Psoas muscle (tissue), 8 donors: Measurements from ENCODE around the gene ADISSP. TPM values are rescaled to one million over a fixed set of nuclear protein-coding genes. Genes with fewer than 3 reads are reported as not detected.
A peak's percentile ranks its signal among the peaks of the same experiment; 100 is the strongest.

Experiments used
- ATAC-seq, 4 donors: fragments of 200-7000 bp; cut with Tn5 transposase; one replicate each; pipeline ENCODE4 v1.9.1; 2020; ENCODE audit warnings: moderate library complexity in 3 of 4, mild to moderate bottlenecking in 2 of 4
- DNase-seq, 2 donors: peaks; one replicate each; pipeline ENCODE4 v3.0.0-alpha.2; 2020
- H3K27ac ChIP-seq: fragments of 200-600 bp; one replicate; pipeline ENCODE4 v1.8.0; 2022
- H3K27me3 ChIP-seq, 3 donors: fragments of 200-600 bp in 1 of 3; one replicate each; pipeline versions ENCODE4 v1.6.1 to v1.8.0; 2013 to 2022; ENCODE audit warnings: low read length in 2 of 3, mild to moderate bottlenecking in 2 of 3, moderate library complexity in 1 of 3; ENCODE audit not compliant: insufficient read depth in 3 of 3
- H3K36me3 ChIP-seq, 2 donors: fragments of 200-600 bp in 1 of 2; one replicate each; pipeline versions ENCODE4 v1.6.1 to v1.8.0; 2013 to 2022; ENCODE audit warnings: low read depth in 1 of 2, mild to moderate bottlenecking in 1 of 2, moderate library complexity in 1 of 2; ENCODE audit not compliant: insufficient read depth in 1 of 2
- H3K4me1 ChIP-seq: fragments of 200-600 bp; one replicate; pipeline ENCODE4 v1.8.0; 2022
- H3K4me3 ChIP-seq: fragments of 200-600 bp; one replicate; pipeline ENCODE4 v1.8.0; 2022; ENCODE audit warnings: mild to moderate bottlenecking
- H3K9me3 ChIP-seq: fragments of 200-600 bp; one replicate; pipeline ENCODE4 v1.8.0; 2022
- CTCF ChIP-seq: fragments of 200-600 bp; IDR thresholded peaks from one replicate; pipeline ENCODE4 v1.8.0; 2022; ENCODE audit warnings: antibody characterized with exemption
- WGBS, 3 donors: extraction: QIAGEN DNeasy Blood & Tissue Kit; methylation state at CpG; one replicate each; pipeline versions ENCODE4 v1.1.6 to v1.1.7; 2013; 5-methylcytosine and 5-hydroxymethylcytosine counted together
- intact Hi-C, 2 donors: fragments of 100-400 bp; cut with DNase I; formaldehyde crosslinking; loops; one replicate each; pipeline versions ENCODE4 v1.11.0 to v1.14.2; 2022
- polyA plus RNA-seq, 3 donors: library from polyadenylated mRNA; stranded (reverse); fragments of 200-250 nt; gene quantifications; one replicate each; pipeline ENCODE4 v1.2.3, GENCODE V29; 2013
- total RNA-seq, 4 donors: library from RNA; stranded (reverse); fragmentation: NEBNext Ultra II Directional in 2 of 4; extraction: Animal tissue kit (Norgen Biotek cat#: 25700) in 2 of 4; gene quantifications; one replicate each; pipeline versions ENCODE4 v1.2.1 to v1.2.4, GENCODE V29; 2021 to 2023
- donor health status: healthy with polysubstance abuse.
- donor health status: DM: no; HTN: no; CAD: no; lungs with moderate emphysema.
- donor health status: Bipolar disorder and iron deficiency.
- donor health status: healthy.
- donor health status: DM: yes; HTN: yes; CAD: no.
- donor health status: DM: no; HTN: no; CAD: no.
- donor health status: DM: no; HTN: no; CAD: no.
- donor health status: DM: yes; HTN: yes; CAD: no.

The ADISSP gene
- total and polyA plus RNA-seq, 7 donors: 10.7 to 24.7 (median 14.4) TPM

- H3K9me3 ChIP-seq: no peaks in the 10 kb centered on the region
- ATAC-seq: peak; percentile 42 to 68 (median 56)
- peak overlapping the region; percentile 84 for H3K27ac ChIP-seq
- H3K4me3 ChIP-seq: peak overlapping the region; percentile 85
- H3K36me3 ChIP-seq: no peaks in the 10 kb centered on the region
- 2% methylated on average over 47 to 51 of the region's 51 CpGs for WGBS, 3 donors
- H3K27me3 ChIP-seq: no peaks in the 10 kb centered on the region
- intact Hi-C loops: loop anchor here in 1 of 2 donors (2.0 kb wide), 1 partner anchor 92 kb away; no protein-coding TSS in a partner anchor
- peak; percentile 75 to 84 for DNase-seq
- H3K4me1 ChIP-seq: peaks cover 10% of the 10 kb centered on the region
- TF ChIP-seq CTCF: peak; percentile 48
Measured at GRCh38 chr20:3768342-3769130, 983 bp upstream of the ADISSP start.

DNA sequence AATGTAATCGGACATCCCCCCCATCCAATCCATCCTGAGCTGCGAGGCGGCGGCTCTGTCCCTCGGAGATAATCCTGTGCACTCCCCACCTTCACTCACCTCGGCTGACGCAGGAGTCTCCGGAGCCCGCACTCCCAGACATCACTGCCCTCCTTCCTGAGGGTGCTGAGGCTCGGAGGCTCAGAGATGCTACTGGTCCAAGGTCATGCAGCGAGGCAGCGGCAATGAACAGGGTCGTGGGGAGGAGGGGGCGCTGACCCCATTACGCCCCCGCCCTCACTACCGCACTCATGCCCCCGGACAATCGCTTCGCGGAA lies 485 bp downstream of the ADISSP start:
- no peak for TF ChIP-seq CTCF
- Histone ChIP-seq H3K27ac (peak overlapping the region; percentile 84), H3K27me3 (no peaks in the 10 kb centered on the region), H3K4me3 (peak overlapping the region; percentile 85), H3K4me1 (peaks cover 10% of the 10 kb centered on the region), H3K9me3 (no peaks in the 10 kb centered on the region), H3K36me3 (no peaks in the 10 kb centered on the region)
- ATAC-seq (no peak), DNase-seq (no peak)
- intact Hi-C loops: no loop called here
- 2 to 4% (median 3%) methylated on average over 20 to 21 of the region's 21 CpGs for WGBS, 3 donors

DNA sequence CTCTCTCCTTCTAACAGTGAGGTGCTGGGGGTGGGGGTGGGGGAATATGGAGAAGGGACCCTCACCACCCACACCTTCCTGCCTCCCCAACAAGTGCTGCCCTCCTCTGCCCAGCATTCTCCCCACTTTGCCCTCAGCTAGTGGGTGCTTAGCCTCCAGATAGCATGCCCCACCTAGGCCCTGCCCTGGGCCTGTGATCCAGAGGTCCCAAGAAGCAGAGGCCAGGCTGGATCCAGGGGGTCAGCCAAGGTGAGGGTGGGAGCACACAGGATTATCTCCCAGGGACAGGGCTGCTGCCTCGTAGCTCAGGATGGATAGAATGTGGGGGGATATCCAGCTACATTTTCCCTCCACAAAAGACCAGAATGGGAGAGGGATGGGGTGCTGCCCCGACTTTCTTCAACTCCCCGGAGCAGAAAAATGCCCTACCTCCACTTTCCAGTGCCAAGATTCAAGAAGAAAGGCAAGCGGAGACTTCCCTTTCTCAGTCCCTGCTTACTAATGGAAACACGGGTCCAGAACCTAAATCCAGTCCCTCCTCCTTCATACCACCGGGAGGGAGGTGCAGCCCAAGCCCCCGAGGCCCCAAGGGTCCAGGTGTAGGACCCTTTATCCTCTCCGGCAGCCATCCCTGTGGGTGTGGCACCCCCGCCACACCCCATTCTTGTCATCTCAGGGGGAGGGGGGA lies 987 bp downstream of the ADISSP start:
- H3K4me1 ChIP-seq: peaks cover 10% of the 10 kb centered on the region
- WGBS, 3 donors: 33 to 43% (median 42%) methylated on average over 8 to 9 of the region's 9 CpGs
- no peak for TF ChIP-seq CTCF

DNA sequence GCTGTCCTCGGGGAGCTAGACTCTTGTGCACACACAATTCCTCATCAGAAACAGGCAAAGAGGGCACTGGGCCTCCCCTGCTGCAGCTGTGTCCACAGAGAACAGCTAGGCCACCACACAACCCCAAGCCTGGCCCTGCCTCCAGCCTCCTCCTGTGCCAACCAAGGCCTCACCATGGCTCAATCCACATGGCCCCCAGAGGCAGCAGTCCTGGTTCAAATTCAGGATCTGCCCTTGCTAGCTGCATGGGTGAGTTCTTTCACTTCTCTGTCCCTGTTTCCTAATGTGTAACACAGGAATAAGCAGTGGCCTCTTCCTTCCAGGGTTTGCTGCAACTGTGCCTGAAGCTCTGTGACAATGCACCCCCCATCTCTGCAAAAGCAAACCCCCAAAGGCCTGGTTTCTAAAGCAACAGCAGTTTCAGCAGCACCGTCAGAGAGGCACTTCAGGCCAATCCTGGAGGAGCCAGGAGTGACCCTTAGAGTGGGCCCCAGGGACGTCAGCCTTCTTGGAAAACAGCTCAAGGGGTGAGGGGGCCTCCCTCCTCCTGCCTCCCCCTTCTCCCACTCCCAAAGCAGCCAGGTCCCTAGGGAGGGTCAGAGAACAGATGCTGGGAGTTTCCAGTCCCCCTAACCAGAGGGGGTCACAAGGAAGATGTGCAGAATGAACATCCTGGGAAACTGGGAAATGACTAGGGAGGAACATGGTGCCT lies 2.2 kb downstream of the ADISSP start:
- intact Hi-C loops: no loop called here
- ATAC-seq (no peak), DNase-seq (no peak)
- no peaks in the 10 kb centered on the region for H3K27me3 ChIP-seq
- WGBS, 3 donors: 63 to 74% (median 68%) methylated on average over 3 of the region's 3 CpGs
- H3K4me3 ChIP-seq: no peak overlapping the region
- H3K4me1 ChIP-seq: peaks cover 10% of the 10 kb centered on the region
- TF ChIP-seq CTCF: no peak
- H3K36me3 ChIP-seq: no peaks in the 10 kb centered on the region
- H3K27ac ChIP-seq: no peak overlapping the region
- no peaks in the 10 kb centered on the region for H3K9me3 ChIP-seq

More for the DNA sequence above, 987 bp downstream of the ADISSP start:
- no peak for DNase-seq
- ATAC-seq: no peak
- peak overlapping the region; percentile 84 for H3K27ac ChIP-seq
- intact Hi-C loops: no loop called here
- no peaks in the 10 kb centered on the region for H3K36me3 ChIP-seq
- no peaks in the 10 kb centered on the region for H3K9me3 ChIP-seq
- H3K27me3 ChIP-seq: no peaks in the 10 kb centered on the region
- H3K4me3 ChIP-seq: peak overlapping the region; percentile 85
